NCI-H146 (cell line): ENCODE measurements around the gene CCDC82.

ENCODE experiments used
- DNase-seq: peaks from one replicate; lab custom pipeline; 2025; lab: John Stamatoyannopoulos, UW

CCDC82 gene

GRCh38 chr11:96306933-96307775 is 82.6 kb downstream of the CCDC82 start:
- no peak for DNase-seq

DNA sequence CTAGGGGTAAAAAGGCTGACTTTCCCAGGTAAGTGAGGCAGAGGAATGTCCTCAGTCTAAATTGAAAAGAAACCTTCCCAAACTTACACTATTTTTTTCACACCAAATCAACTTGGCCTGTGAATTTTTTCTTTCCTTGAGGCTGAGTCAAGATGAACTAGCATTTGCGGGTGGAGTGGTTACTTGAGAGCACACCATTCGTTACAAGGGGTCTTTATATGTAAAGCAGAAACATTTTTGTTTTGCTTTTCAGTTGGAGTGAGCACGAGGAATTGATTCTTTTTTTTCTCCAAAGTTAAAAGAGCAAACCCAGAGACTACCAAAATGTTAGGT is 83.1 kb downstream of the CCDC82 start:
- no peak for DNase-seq

DNA sequence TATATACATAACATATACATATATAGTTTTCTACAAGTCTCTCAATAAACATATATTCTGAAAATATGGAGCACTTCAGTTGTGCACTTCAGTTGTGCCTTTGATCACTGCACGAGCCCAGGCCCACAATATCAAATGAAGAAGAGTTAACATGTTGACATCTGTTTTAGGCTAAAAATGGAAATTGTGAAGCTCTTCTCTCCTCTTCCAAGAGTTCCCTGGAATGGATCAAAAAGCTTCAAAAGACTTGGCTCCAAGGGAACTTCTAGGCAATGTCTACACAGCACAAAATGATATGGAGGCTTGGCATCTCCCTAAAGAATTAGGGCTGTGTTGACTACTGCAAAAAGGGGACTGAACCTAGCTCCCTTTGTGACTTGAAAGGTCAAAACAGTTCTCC is 83.6 kb downstream of the CCDC82 start:
- DNase-seq: no peak

- DNase-seq: no peak
These were observed 85.7 kb downstream of the CCDC82 start for GRCh38 chr11:96303980-96304379.

- DNase-seq: no peak
These were observed 86.6 kb downstream of the CCDC82 start for GRCh38 chr11:96303064-96303463.
